ENCODE data around the gene ZBED4. TPM values are rescaled to one million over a fixed set of nuclear protein-coding genes. Genes with fewer than 3 reads are reported as not detected.

ZBED4 gene
- total RNA-seq, 2 donors from 2014 or later = 10.4 to 11.2 TPM

Small RNA genes within 50 kb of the gene (small RNA-seq; reads per million reads assigned to genes)
- gene AL117328.1 (0 reads per million in 2 donors), gene RF00017 (0 reads per million in 2 donors)

Other genes starting within 250 kb of the ZBED4 start
- gene BRD1, start 26.0 kb upstream of the ZBED4 start, total RNA-seq = 10 to 100 TPM; 40.3 to 74.2 TPM
- gene ALG12, start 64.6 kb downstream of the ZBED4 start, total RNA-seq = 10 to 100 TPM; 26.1 to 33.6 TPM
- 10 to 100 TPM; 55.1 to 70.1 TPM for gene CRELD2, start 64.8 kb downstream of the ZBED4 start, total RNA-seq
- 100 to 1,000 TPM; 126 to 183 TPM for gene PIM3, start 106.9 kb downstream of the ZBED4 start, total RNA-seq
- gene IL17REL, start 158.9 kb downstream of the ZBED4 start, total RNA-seq = under 1 TPM in 1 of 2 donors, not detected in 1; 0.68 TPM
- gene TTLL8, start 204.5 kb downstream of the ZBED4 start, total RNA-seq = under 1 TPM in 1 of 2 donors, not detected in 1; 0.74 TPM
- gene MLC1, start 231.6 kb downstream of the ZBED4 start, total RNA-seq = 1 to 10 TPM in 1 of 2 donors, under 1 TPM in 1; 0.68 to 1.1 TPM
- 10 to 100 TPM in 1 of 2 donors, under 1 TPM in 1; 0.36 to 18.9 TPM for gene MOV10L1, start 236.2 kb downstream of the ZBED4 start, total RNA-seq